GM23248 (cell line): ENCODE results near the gene PLD5.

Experiments
- EZH2 ChIP-seq: fragments of 200-600 bp; sonication (generic); IDR thresholded peaks from 2 replicates; pipeline ENCODE4 v1.6.1; 2018; ENCODE audit warnings: antibody characterized with exemption, mild to moderate bottlenecking; ENCODE audit not compliant: insufficient read depth, poor library complexity, severe bottlenecking
- EZH2phosphoT487 ChIP-seq: fragments of 200-600 bp; sonication (generic); IDR thresholded peaks from 2 replicates; pipeline ENCODE4 v1.6.1; 2018; ENCODE audit warnings: antibody characterized with exemption, moderate library complexity, mild to moderate bottlenecking, low read depth; ENCODE audit not compliant: insufficient read depth

DNA sequence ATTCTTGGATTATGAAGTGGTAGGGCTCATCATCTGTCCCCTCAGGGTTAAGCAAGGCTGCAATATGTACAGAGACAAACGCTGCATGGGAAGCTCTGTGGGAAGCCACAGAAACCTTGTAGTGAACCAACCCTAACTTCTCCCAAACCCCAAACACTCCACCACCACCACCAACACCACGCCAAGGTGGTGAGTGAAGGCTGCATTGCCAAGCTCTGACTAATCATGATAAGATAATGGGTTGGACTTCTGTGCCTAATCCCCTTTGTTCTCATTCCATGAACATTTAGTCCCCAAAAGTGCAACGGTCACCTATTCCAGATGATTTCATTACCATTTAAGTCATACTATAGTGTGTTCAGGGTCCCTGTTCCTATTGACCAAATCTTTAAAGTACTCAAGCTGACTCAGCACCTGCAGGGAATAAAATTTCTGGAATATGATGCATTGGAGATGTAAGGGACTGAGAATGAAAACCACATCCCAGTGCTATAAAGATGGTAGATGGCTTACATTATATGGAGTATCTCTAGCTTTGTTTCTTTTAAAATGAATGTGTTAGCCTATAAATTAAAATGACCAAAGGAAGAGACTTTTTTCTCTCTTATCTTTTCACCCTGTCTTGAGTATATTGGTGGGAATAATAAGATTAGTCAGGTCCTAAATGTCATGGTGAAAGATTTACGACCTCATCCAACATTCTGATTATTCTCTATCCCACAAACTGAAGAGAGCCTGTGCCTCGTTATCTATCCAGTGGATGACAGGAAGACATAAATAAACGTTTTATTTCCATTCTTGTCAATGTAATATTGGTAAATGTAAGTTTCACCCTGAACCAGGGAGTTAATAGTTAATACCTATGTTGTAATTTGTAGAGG lies 22.6 kb upstream of the PLD5 start:
- TF ChIP-seq EZH2phosphoT487, result no peak
- no peak for TF ChIP-seq EZH2
